HG03103 (cell line): ENCODE data around the gene PMFBP1.

Source experiments
- ATAC-seq: cut with Tn5 transposase; IDR thresholded peaks from one replicate; pipeline ENCODE4 v1.9.1; 2021; ENCODE audit warnings: low read depth; ENCODE audit not compliant: unreplicated experiment

Gene PMFBP1

GRCh38 chr16:72073560-72074230 is 98.3 kb downstream of the PMFBP1 start:
- no peak for ATAC-seq

- no peak for ATAC-seq
Measured at GRCh38 chr16:72072514-72073342, 99.2 kb downstream of the PMFBP1 start.
